HG03095 (cell line): ENCODE measurements around the gene FAM168A.
"Not testable (repeated sequence)": the region's sequence is repeated elsewhere in the genome, so short reads cannot be mapped to it uniquely, and the experiment has no call there.

Source experiments
- ATAC-seq: cut with Tn5 transposase; IDR thresholded peaks from one replicate; pipeline ENCODE4 v1.9.1; 2021; ENCODE audit warnings: moderate library complexity; ENCODE audit not compliant: unreplicated experiment

Gene FAM168A

GRCh38 chr11:73475549-73476095, 122.3 kb downstream of the FAM168A start:
- ATAC-seq = no peak

GRCh38 chr11:73473252-73473651, 124.7 kb downstream of the FAM168A start:
- no peak for ATAC-seq

GRCh38 chr11:73470036-73470612, 127.8 kb downstream of the FAM168A start:
- ATAC-seq = not testable (repeated sequence)

- no peak for ATAC-seq
Measured at GRCh38 chr11:73469401-73469800, 128.5 kb downstream of the FAM168A start.

GRCh38 chr11:73468590-73469161, 129.2 kb downstream of the FAM168A start:
- no peak for ATAC-seq

GRCh38 chr11:73467505-73467904, 130.4 kb downstream of the FAM168A start:
- no peak for ATAC-seq

- ATAC-seq = no peak
Measured at GRCh38 chr11:73466643-73467042, 131.3 kb downstream of the FAM168A start.

- no peak for ATAC-seq
Measured at GRCh38 chr11:73465871-73466270, 132.0 kb downstream of the FAM168A start.

- ATAC-seq = no peak
Measured at GRCh38 chr11:73465023-73465675, 132.8 kb downstream of the FAM168A start.

GRCh38 chr11:73464347-73464746, 133.6 kb downstream of the FAM168A start:
- ATAC-seq = no peak

GRCh38 chr11:73463359-73463758, 134.6 kb downstream of the FAM168A start:
- ATAC-seq = no peak

- ATAC-seq = no peak
Measured at GRCh38 chr11:73461964-73462363, 135.9 kb downstream of the FAM168A start.

GRCh38 chr11:73461335-73461840, 136.5 kb downstream of the FAM168A start:
- no peak for ATAC-seq

GRCh38 chr11:73458201-73458600, 139.7 kb downstream of the FAM168A start:
- ATAC-seq = no peak

GRCh38 chr11:73454987-73455386, 142.9 kb downstream of the FAM168A start:
- ATAC-seq = no peak

GRCh38 chr11:73453562-73453961, 144.3 kb downstream of the FAM168A start:
- ATAC-seq = no peak

GRCh38 chr11:73452726-73453125, 145.2 kb downstream of the FAM168A start:
- ATAC-seq = no peak

GRCh38 chr11:73451896-73452295, 146.0 kb downstream of the FAM168A start:
- ATAC-seq = no peak

- ATAC-seq = no peak
Measured at GRCh38 chr11:73446766-73447165, 151.1 kb downstream of the FAM168A start.

GRCh38 chr11:73445980-73446379, 151.9 kb downstream of the FAM168A start:
- ATAC-seq = no peak

- no peak for ATAC-seq
Measured at GRCh38 chr11:73439002-73439843, 158.7 kb downstream of the FAM168A start.
